Islet precursor cell (in vitro differentiated cells): Measurements from ENCODE around the gene ZNF337.

Experiments
- DNase-seq: peaks from one replicate; pipeline ENCODE4 v3.0.0-alpha.2; 2018

The ZNF337 gene

DNA sequence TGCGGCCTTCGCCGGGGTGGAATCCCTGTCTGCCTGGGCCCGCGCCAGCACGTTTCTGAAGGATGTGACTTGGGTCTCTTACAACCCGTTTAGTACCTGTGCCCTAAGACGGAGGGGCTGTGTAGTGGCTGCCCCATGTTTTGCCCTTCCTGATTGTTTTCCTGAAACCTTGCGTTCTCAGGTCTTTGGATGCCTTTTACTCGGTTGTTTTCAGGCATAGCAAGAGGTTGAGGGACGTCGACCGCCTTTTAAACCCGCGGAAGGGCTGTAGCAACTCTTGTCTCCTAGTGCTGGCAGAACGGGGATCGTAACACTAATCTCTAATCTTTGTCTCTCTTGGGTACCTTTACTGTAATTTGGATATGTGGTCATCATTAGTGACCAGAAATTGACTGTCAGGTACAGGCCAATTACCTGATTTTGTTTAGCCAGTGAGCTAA lies 72.1 kb downstream of the ZNF337 start:
- no peak for DNase-seq
